Measurements from ENCODE around the gene STX8.

STX8 gene

GRCh38 chr17:9367156-9367555 is 208.5 kb downstream of the STX8 start:
- no peaks in the 10 kb centered on the region for H3K27me3 ChIP-seq
- no peaks in the 10 kb centered on the region for H3K36me3 ChIP-seq
- no peak for TF ChIP-seq CTCF (IDR thresholded peaks at IDR 0.05; ENCODE audit: low read depth, low read length)
- H3K4me1 ChIP-seq = no peaks in the 10 kb centered on the region
- no peaks in the 10 kb centered on the region for H3K9me3 ChIP-seq
- DNase-seq = no peak
- no peak overlapping the region for H3K4me3 ChIP-seq (ENCODE audit: low read depth, low read length)

- DNase-seq = no peak
- H3K36me3 ChIP-seq = no peaks in the 10 kb centered on the region
- H3K27me3 ChIP-seq = no peaks in the 10 kb centered on the region
- H3K9me3 ChIP-seq = no peaks in the 10 kb centered on the region
- H3K4me1 ChIP-seq = no peaks in the 10 kb centered on the region
- TF ChIP-seq CTCF (IDR thresholded peaks at IDR 0.05; ENCODE audit: low read depth, low read length) = no peak
- no peak overlapping the region for H3K4me3 ChIP-seq (ENCODE audit: low read depth, low read length)
These were observed 210.7 kb downstream of the STX8 start for GRCh38 chr17:9364837-9365430.

GRCh38 chr17:9363440-9364350 is 211.9 kb downstream of the STX8 start:
- TF ChIP-seq CTCF (IDR thresholded peaks at IDR 0.05; ENCODE audit: low read depth, low read length) = no peak

GRCh38 chr17:9361188-9361955 is 214.2 kb downstream of the STX8 start:
- no peak for DNase-seq
- no peak for TF ChIP-seq CTCF (IDR thresholded peaks at IDR 0.05; ENCODE audit: low read depth, low read length)
- Histone ChIP-seq H3K9me3 (no peaks in the 10 kb centered on the region), H3K27me3 (no peaks in the 10 kb centered on the region), H3K4me1 (no peaks in the 10 kb centered on the region), H3K36me3 (no peaks in the 10 kb centered on the region), H3K4me3 (ENCODE audit: low read depth, low read length) (no peak overlapping the region)

More at GRCh38 chr17:9363440-9364350, 211.9 kb downstream of the STX8 start:
- Histone ChIP-seq H3K9me3 (no peaks in the 10 kb centered on the region), H3K36me3 (no peaks in the 10 kb centered on the region), H3K4me3 (ENCODE audit: low read depth, low read length) (no peak overlapping the region), H3K4me1 (no peaks in the 10 kb centered on the region), H3K27me3 (no peaks in the 10 kb centered on the region)
- DNase-seq = no peak

- H3K9me3 ChIP-seq = no peaks in the 10 kb centered on the region
- no peaks in the 10 kb centered on the region for H3K36me3 ChIP-seq
- no peak for DNase-seq
- TF ChIP-seq CTCF (IDR thresholded peaks at IDR 0.05; ENCODE audit: low read depth, low read length) = no peak
- H3K4me1 ChIP-seq = no peaks in the 10 kb centered on the region
- no peaks in the 10 kb centered on the region for H3K27me3 ChIP-seq
- H3K4me3 ChIP-seq (ENCODE audit: low read depth, low read length) = no peak overlapping the region
These were observed 214.9 kb downstream of the STX8 start for GRCh38 chr17:9360677-9361081.
